ENCODE results near the gene PIAS2.
"Not testable (repeated sequence)": the region's sequence is repeated elsewhere in the genome, so short reads cannot be mapped to it uniquely, and the experiment has no call there.

PIAS2 gene

DNA sequence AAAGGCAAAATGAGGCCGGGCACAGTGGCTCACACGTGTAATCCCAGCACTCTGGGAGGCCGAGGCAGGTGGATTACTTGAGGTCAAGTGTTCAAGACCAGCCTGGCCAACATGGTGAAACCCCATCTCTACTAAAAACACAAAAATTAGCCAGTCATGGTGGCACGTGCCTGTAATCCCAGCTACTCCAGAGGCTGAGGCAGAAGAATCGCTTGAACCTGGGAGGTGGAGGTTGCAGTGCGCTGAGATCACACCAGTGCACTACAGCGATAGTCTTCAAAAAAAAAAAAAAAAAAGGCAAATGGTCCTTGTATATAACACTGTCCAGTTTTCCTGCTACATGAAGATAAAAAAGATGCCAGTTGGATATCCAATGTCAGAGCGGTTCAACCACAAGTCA, 52.1 kb downstream of the PIAS2 start:
- WGBS (ENCODE audit: extremely low coverage, insufficient coverage, low lambda C conversion rate): no CpG with 5 or more reads among the region's 8 CpGs
- H3K27ac ChIP-seq (ENCODE audit: low read depth, low read length); H3K79me1 ChIP-seq (ENCODE audit: low read length); H2BK5ac ChIP-seq (ENCODE audit: low read length); DNase-seq; H3K4ac ChIP-seq (ENCODE audit: low read depth, low read length); H3K4me3 ChIP-seq (ENCODE audit: low read length); H4K8ac ChIP-seq (ENCODE audit: low read depth, low read length); H2BK120ac ChIP-seq (ENCODE audit: low read depth, low read length); H3K27me3 ChIP-seq (ENCODE audit: insufficient read depth, low read length, poor library complexity); H3K79me2 ChIP-seq (ENCODE audit: control insufficient read depth, insufficient read depth, low read length); H3K36me3 ChIP-seq (ENCODE audit: control insufficient read depth, insufficient read depth, low read length); H3K4me2 ChIP-seq (ENCODE audit: low read length); H3K56ac ChIP-seq (ENCODE audit: low read length); H3K4me1 ChIP-seq (ENCODE audit: control insufficient read depth, low read depth, low read length); H4K5ac ChIP-seq (ENCODE audit: low read length); H2AK5ac ChIP-seq (ENCODE audit: low read length); H3K9ac ChIP-seq (ENCODE audit: low read length); H3K18ac ChIP-seq (ENCODE audit: low read length); H3K23ac ChIP-seq (ENCODE audit: low read length); H2BK15ac ChIP-seq (replicated peaks; ENCODE audit: low read depth): not testable (repeated sequence)

DNA sequence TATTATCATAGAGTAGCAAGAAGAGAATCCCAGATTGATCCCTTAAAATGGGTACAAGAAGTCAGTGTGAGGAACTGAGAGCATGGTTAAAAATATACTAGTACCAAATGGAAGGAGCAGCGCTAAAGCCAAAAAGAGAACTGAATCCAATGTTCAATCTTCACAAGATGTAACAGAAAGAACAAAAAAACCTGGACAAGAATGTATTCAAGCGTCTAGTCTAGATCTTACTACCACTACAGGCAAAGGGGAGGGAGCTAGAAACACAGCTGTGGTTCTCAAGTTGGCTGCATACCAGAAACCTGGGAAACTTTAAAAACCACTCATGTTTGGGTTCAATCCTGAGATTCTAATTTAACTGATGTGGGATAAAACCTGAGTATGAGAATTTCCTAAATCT, 57.5 kb downstream of the PIAS2 start:
- Histone ChIP-seq H3K4me2 (ENCODE audit: low read length) (no peak overlapping the region), H3K27me3 (ENCODE audit: insufficient read depth, low read length, poor library complexity) (no peaks in the 10 kb centered on the region), H3K27ac (ENCODE audit: low read depth, low read length) (no peak overlapping the region), H2BK5ac (ENCODE audit: low read length) (no peak overlapping the region), H4K8ac (ENCODE audit: low read depth, low read length) (no peak overlapping the region), H3K9ac (ENCODE audit: low read length) (no peak overlapping the region), H3K56ac (ENCODE audit: low read length) (no peak overlapping the region), H2BK15ac (replicated peaks; ENCODE audit: low read depth) (no peak overlapping the region), H3K4ac (ENCODE audit: low read depth, low read length) (no peak overlapping the region), H2BK120ac (ENCODE audit: low read depth, low read length) (no peak overlapping the region), H3K4me1 (ENCODE audit: control insufficient read depth, low read depth, low read length) (no peaks in the 10 kb centered on the region), H3K23ac (ENCODE audit: low read length) (no peak overlapping the region), H3K79me1 (ENCODE audit: low read length) (no peaks in the 10 kb centered on the region), H3K36me3 (ENCODE audit: control insufficient read depth, insufficient read depth, low read length) (no peaks in the 10 kb centered on the region), H3K18ac (ENCODE audit: low read length) (no peak overlapping the region), H2AK5ac (ENCODE audit: low read length) (no peak overlapping the region), H3K4me3 (ENCODE audit: low read length) (no peak overlapping the region), H3K79me2 (ENCODE audit: control insufficient read depth, insufficient read depth, low read length) (no peaks in the 10 kb centered on the region), H4K5ac (ENCODE audit: low read length) (no peak overlapping the region)
- DNase-seq: no peak
- WGBS (ENCODE audit: extremely low coverage, insufficient coverage, low lambda C conversion rate): no CpG with 5 or more reads among the region's 2 CpGs

DNA sequence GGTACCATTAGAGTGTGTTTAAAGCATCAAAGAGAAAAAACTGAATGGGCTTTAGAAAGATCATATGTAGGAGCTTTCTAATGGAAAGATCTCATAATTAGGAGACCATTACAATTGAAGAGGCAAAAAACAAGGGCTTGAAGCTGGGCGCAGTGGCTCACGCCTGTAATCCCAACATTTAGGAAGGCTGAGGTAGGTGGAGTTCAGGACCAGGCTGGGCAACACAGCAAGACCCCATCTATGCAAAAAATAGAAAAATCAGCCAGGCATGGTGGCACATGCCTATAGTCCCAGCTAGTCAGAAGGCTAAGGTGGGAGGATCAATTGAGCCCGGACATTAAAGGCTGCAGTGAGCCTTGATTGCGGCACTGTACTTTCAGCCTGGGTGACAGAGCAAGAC, 59.0 kb downstream of the PIAS2 start:
- H2BK120ac ChIP-seq (ENCODE audit: low read depth, low read length): no peak overlapping the region
- no peak overlapping the region for H3K4me2 ChIP-seq (ENCODE audit: low read length)
- no peak overlapping the region for H3K4me3 ChIP-seq (ENCODE audit: low read length)
- no peaks in the 10 kb centered on the region for H3K4me1 ChIP-seq (ENCODE audit: control insufficient read depth, low read depth, low read length)
- no peaks in the 10 kb centered on the region for H3K79me1 ChIP-seq (ENCODE audit: low read length)
- no peak overlapping the region for H4K5ac ChIP-seq (ENCODE audit: low read length)
- H2BK15ac ChIP-seq (replicated peaks; ENCODE audit: low read depth): no peak overlapping the region
- H3K27ac ChIP-seq (ENCODE audit: low read depth, low read length): no peak overlapping the region
- H3K56ac ChIP-seq (ENCODE audit: low read length): no peak overlapping the region
- no peaks in the 10 kb centered on the region for H3K36me3 ChIP-seq (ENCODE audit: control insufficient read depth, insufficient read depth, low read length)
- no peak overlapping the region for H3K18ac ChIP-seq (ENCODE audit: low read length)
- DNase-seq: no peak
- H3K23ac ChIP-seq (ENCODE audit: low read length): no peak overlapping the region
- no peaks in the 10 kb centered on the region for H3K79me2 ChIP-seq (ENCODE audit: control insufficient read depth, insufficient read depth, low read length)
- H3K4ac ChIP-seq (ENCODE audit: low read depth, low read length): no peak overlapping the region
- H4K8ac ChIP-seq (ENCODE audit: low read depth, low read length): no peak overlapping the region
- H2AK5ac ChIP-seq (ENCODE audit: low read length): no peak overlapping the region
- no CpG with 5 or more reads among the region's 4 CpGs for WGBS (ENCODE audit: extremely low coverage, insufficient coverage, low lambda C conversion rate)
- no peak overlapping the region for H3K9ac ChIP-seq (ENCODE audit: low read length)
- no peak overlapping the region for H2BK5ac ChIP-seq (ENCODE audit: low read length)
- H3K27me3 ChIP-seq (ENCODE audit: insufficient read depth, low read length, poor library complexity): no peaks in the 10 kb centered on the region

DNA sequence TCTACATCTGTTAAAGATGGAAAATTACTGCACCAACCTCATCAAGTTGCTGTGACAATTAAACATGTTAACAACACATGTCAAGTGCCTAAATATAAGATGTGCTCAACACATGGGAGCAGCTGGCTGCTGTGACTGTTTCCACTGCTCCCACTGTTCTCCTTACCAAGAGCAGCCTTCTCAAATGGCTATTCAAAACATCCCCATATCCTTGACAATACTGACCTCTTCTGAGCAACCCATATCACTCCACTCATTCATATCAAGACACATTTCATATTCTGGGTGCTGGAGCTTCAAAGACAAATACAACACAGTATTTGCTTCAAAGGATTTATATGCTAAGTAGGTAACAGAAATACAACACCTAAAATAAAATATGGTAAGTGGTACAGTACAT, 60.3 kb downstream of the PIAS2 start:
- Histone ChIP-seq H3K4me2 (ENCODE audit: low read length) (no peak overlapping the region), H2AK5ac (ENCODE audit: low read length) (no peak overlapping the region), H2BK120ac (ENCODE audit: low read depth, low read length) (no peak overlapping the region), H3K56ac (ENCODE audit: low read length) (no peak overlapping the region), H2BK5ac (ENCODE audit: low read length) (no peak overlapping the region), H3K4me1 (ENCODE audit: control insufficient read depth, low read depth, low read length) (no peaks in the 10 kb centered on the region), H4K5ac (ENCODE audit: low read length) (no peak overlapping the region), H3K4me3 (ENCODE audit: low read length) (no peak overlapping the region), H2BK15ac (replicated peaks; ENCODE audit: low read depth) (no peak overlapping the region), H3K4ac (ENCODE audit: low read depth, low read length) (no peak overlapping the region), H3K18ac (ENCODE audit: low read length) (no peak overlapping the region), H3K27ac (ENCODE audit: low read depth, low read length) (no peak overlapping the region), H4K8ac (ENCODE audit: low read depth, low read length) (no peak overlapping the region), H3K23ac (ENCODE audit: low read length) (no peak overlapping the region), H3K79me1 (ENCODE audit: low read length) (no peaks in the 10 kb centered on the region), H3K79me2 (ENCODE audit: control insufficient read depth, insufficient read depth, low read length) (no peaks in the 10 kb centered on the region), H3K9ac (ENCODE audit: low read length) (no peak overlapping the region), H3K27me3 (ENCODE audit: insufficient read depth, low read length, poor library complexity) (no peaks in the 10 kb centered on the region), H3K36me3 (ENCODE audit: control insufficient read depth, insufficient read depth, low read length) (no peaks in the 10 kb centered on the region)
- peak; percentile 23 for DNase-seq

DNA sequence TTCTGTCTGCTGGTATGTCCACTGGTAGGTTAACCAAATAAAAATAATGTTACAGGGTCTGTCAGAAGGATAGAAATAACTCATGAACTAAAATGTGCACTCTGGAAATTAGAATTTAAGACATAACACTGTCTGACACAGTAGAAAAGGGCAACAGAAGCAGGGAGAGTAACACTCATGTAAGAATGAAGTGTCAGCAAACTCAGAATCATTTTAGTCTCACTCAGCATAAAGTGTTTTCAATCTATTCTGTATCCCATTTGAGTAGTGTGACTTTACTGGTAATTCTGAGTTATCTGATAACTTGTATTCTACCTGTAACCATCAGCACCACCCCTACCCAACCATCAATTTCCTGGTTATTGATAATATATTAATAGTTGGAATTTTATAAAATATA, 68.3 kb downstream of the PIAS2 start:
- Histone ChIP-seq H3K56ac (ENCODE audit: low read length) (no peak overlapping the region), H2AK5ac (ENCODE audit: low read length) (no peak overlapping the region), H3K36me3 (ENCODE audit: control insufficient read depth, insufficient read depth, low read length) (no peaks in the 10 kb centered on the region), H4K5ac (ENCODE audit: low read length) (no peak overlapping the region), H3K4me1 (ENCODE audit: control insufficient read depth, low read depth, low read length) (no peaks in the 10 kb centered on the region), H3K18ac (ENCODE audit: low read length) (no peak overlapping the region), H4K8ac (ENCODE audit: low read depth, low read length) (no peak overlapping the region), H3K27me3 (ENCODE audit: insufficient read depth, low read length, poor library complexity) (no peaks in the 10 kb centered on the region), H3K4me3 (ENCODE audit: low read length) (no peak overlapping the region), H2BK5ac (ENCODE audit: low read length) (no peak overlapping the region), H3K9ac (ENCODE audit: low read length) (no peak overlapping the region), H3K79me2 (ENCODE audit: control insufficient read depth, insufficient read depth, low read length) (no peaks in the 10 kb centered on the region), H3K27ac (ENCODE audit: low read depth, low read length) (no peak overlapping the region), H2BK120ac (ENCODE audit: low read depth, low read length) (no peak overlapping the region), H3K23ac (ENCODE audit: low read length) (no peak overlapping the region), H3K79me1 (ENCODE audit: low read length) (no peaks in the 10 kb centered on the region), H2BK15ac (replicated peaks; ENCODE audit: low read depth) (no peak overlapping the region), H3K4ac (ENCODE audit: low read depth, low read length) (no peak overlapping the region), H3K4me2 (ENCODE audit: low read length) (no peak overlapping the region)
- no peak for DNase-seq

DNA sequence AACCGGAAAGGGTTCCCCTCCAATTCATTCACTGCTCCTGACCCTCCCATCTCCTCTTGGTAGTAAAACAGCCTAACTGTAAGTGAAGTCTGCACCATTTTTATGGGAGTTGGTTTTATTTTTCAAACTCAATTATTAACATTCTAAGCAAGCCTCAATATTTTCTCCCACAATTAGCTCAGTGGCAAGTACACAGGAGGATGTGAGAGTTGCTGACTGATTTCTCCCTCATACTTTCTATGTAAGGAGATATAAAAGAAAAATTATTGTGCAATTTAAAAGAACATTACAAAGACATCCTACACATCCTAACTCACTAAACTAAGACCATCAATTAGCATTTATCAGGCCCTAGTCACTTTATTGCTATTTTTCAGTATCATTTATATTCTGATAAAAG, 73.9 kb downstream of the PIAS2 start:
- no CpG with 5 or more reads among the region's 1 CpG for WGBS (ENCODE audit: extremely low coverage, insufficient coverage, low lambda C conversion rate)
- H3K18ac ChIP-seq (ENCODE audit: low read length): no peak overlapping the region
- H4K5ac ChIP-seq (ENCODE audit: low read length): no peak overlapping the region

More for the DNA sequence above, 73.9 kb downstream of the PIAS2 start:
- Histone ChIP-seq H3K4me3 (ENCODE audit: low read length) (no peak overlapping the region), H3K23ac (ENCODE audit: low read length) (no peak overlapping the region), H2BK5ac (ENCODE audit: low read length) (no peak overlapping the region), H3K79me2 (ENCODE audit: control insufficient read depth, insufficient read depth, low read length) (no peaks in the 10 kb centered on the region), H3K36me3 (ENCODE audit: control insufficient read depth, insufficient read depth, low read length) (no peaks in the 10 kb centered on the region), H3K4ac (ENCODE audit: low read depth, low read length) (no peak overlapping the region), H2AK5ac (ENCODE audit: low read length) (no peak overlapping the region), H3K56ac (ENCODE audit: low read length) (no peak overlapping the region), H3K4me2 (ENCODE audit: low read length) (no peak overlapping the region), H4K8ac (ENCODE audit: low read depth, low read length) (no peak overlapping the region), H3K27ac (ENCODE audit: low read depth, low read length) (no peak overlapping the region), H3K79me1 (ENCODE audit: low read length) (no peaks in the 10 kb centered on the region), H3K4me1 (ENCODE audit: control insufficient read depth, low read depth, low read length) (no peaks in the 10 kb centered on the region), H2BK15ac (replicated peaks; ENCODE audit: low read depth) (no peak overlapping the region), H3K27me3 (ENCODE audit: insufficient read depth, low read length, poor library complexity) (no peaks in the 10 kb centered on the region), H3K9ac (ENCODE audit: low read length) (no peak overlapping the region), H2BK120ac (ENCODE audit: low read depth, low read length) (no peak overlapping the region)
- no peak for DNase-seq

Measured in mesendoderm (in vitro differentiated cells).